ENCODE measurements around the gene CACFD1. TPM values are rescaled to one million over a fixed set of nuclear protein-coding genes. Genes with fewer than 3 reads are reported as not detected.

CACFD1 gene
- total and polyA plus RNA-seq, 2 experiments from 2014 or later: 5.8 to 18.2 TPM

DNA sequence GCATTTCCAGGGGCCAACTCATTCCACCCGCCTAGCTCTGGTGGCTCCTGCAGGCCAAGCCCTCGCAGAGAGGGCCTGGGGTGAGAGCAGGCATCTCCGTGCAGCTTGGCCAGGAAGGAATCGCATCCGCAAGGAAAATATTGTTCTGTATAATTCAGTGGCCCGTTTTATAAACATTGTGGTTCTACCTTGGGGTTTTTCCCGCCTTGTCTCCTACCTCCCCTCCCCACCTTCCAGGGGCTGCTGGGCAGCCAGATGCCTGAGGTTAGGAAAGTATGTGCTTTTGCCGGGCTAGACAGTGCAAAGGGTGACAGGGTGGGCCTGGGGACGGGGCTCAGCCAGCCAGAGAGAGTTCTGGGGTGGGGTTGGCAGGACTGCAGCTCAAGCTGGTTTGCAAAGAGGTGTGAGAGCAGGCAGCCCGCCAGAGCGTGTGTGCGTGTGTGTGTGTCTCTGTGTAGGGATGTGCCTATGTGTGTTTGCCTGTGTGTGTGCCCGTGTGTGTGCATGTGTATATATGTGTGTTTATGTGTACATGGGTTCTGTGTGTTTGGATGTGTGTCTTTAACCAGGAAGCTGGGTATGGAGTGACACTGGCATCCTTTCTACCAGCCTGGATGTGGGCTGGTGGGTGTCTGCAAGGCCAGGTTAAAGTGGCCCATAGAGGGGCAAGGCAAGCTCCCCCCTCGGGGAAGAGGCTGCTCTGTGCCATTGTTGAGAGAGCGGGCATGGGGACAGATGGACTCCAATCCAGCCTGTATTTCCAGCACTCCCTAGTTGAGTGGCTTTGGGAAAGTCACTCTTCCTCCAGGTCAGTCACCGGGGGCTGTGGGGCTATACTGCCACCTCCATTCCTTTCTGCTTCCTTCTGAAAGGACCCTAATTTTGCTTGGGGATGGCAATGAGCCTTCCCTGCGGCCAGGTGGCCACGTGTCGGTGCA is 29.7 kb downstream of the CACFD1 start:
- H3K27ac ChIP-seq (ENCODE audit: low read depth): no peak overlapping the region
- H3K4me1 ChIP-seq (ENCODE audit: insufficient read depth): no peaks in the 10 kb centered on the region; the same call in 1 of the 2 replicates
- Mint-ChIP-seq H3K4me3 (no peak overlapping the region), H3K4me1 (no peaks in the 10 kb centered on the region), H3K9me3 (no peaks in the 10 kb centered on the region; the same call in 2 of the 3 replicates), H3K36me3 (ENCODE audit: low read depth) (no peaks in the 10 kb centered on the region), H3K27ac (no peak overlapping the region), H3K27me3 (ENCODE audit: insufficient read depth, low read depth, poor library complexity) (peaks cover 9% of the 10 kb centered on the region)
- no peak overlapping the region for H3K4me3 ChIP-seq
- no peak for TF ChIP-seq ETS1 (IDR thresholded peaks at IDR 0.05)
- no peak for TF ChIP-seq POLR2AphosphoS5 (IDR thresholded peaks at IDR 0.05; ENCODE audit: low read depth)
- no peak for TF ChIP-seq NANOG (IDR thresholded peaks at IDR 0.05; ENCODE audit: borderline replicate concordance)
- TF ChIP-seq STAT1 (IDR thresholded peaks at IDR 0.05; ENCODE audit: unreplicated experiment): no peak
- TF ChIP-seq, protein P1, sequence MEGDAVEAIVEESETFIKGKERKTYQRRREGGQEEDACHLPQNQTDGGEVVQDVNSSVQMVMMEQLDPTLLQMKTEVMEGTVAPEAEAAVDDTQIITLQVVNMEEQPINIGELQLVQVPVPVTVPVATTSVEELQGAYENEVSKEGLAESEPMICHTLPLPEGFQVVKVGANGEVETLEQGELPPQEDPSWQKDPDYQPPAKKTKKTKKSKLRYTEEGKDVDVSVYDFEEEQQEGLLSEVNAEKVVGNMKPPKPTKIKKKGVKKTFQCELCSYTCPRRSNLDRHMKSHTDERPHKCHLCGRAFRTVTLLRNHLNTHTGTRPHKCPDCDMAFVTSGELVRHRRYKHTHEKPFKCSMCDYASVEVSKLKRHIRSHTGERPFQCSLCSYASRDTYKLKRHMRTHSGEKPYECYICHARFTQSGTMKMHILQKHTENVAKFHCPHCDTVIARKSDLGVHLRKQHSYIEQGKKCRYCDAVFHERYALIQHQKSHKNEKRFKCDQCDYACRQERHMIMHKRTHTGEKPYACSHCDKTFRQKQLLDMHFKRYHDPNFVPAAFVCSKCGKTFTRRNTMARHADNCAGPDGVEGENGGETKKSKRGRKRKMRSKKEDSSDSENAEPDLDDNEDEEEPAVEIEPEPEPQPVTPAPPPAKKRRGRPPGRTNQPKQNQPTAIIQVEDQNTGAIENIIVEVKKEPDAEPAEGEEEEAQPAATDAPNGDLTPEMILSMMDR (conservative IDR thresholded peaks at IDR 0.05; ENCODE audit: low read depth in 2 of 2): no peak
- 0 out of 2 replicates have a peak, but pooled peaks cover 2% of the 10 kb centered on the region for H3F3A ChIP-seq (replicated peaks; ENCODE audit: low read depth)
- H3K27me3 ChIP-seq (ENCODE audit: insufficient read depth): no peaks in the 10 kb centered on the region
- no peaks in the 10 kb centered on the region for H3K79me2 ChIP-seq (replicated peaks; ENCODE audit: insufficient read depth)
- H3K9me2 ChIP-seq (ENCODE audit: insufficient read depth): no peaks in the 10 kb centered on the region
- H3K4me2 ChIP-seq: no peak overlapping the region
- no peak overlapping the region for H2AFZ ChIP-seq
- no peak for ATAC-seq
- no peak for DNase-seq (ENCODE audit: low spot score)
- H3K36me3 ChIP-seq (ENCODE audit: insufficient read depth): no peaks in the 10 kb centered on the region
- H4K20me1 ChIP-seq (replicated peaks; ENCODE audit: insufficient read depth): no peaks in the 10 kb centered on the region

GRCh38 chr9:133490201-133490681 is 30.5 kb downstream of the CACFD1 start:
- H3K4me1 Mint-ChIP-seq: no peaks in the 10 kb centered on the region
- TF ChIP-seq EZH2phosphoT487 (IDR thresholded peaks at IDR 0.05; ENCODE audit: unreplicated experiment) (no peak), EZH2 (IDR thresholded peaks at IDR 0.05; ENCODE audit: low read depth, unreplicated experiment) (no peak), POLR2AphosphoS5 (IDR thresholded peaks at IDR 0.05; ENCODE audit: low read depth) (no peak)
- Histone ChIP-seq H4K20me1 (replicated peaks; ENCODE audit: insufficient read depth) (no peaks in the 10 kb centered on the region), H3K4me1 (ENCODE audit: insufficient read depth) (no peaks in the 10 kb centered on the region), H3K4me2 (no peak overlapping the region), H3F3A (replicated peaks; ENCODE audit: low read depth) (peaks cover 2% of the 10 kb centered on the region; the same call in 1 of the 2 replicates), H3K27ac (ENCODE audit: low read depth) (no peak overlapping the region), H3K36me3 (ENCODE audit: insufficient read depth) (no peaks in the 10 kb centered on the region), H3K4me3 (no peak overlapping the region), H3K9me2 (ENCODE audit: insufficient read depth) (no peaks in the 10 kb centered on the region), H3K27me3 (ENCODE audit: insufficient read depth) (no peaks in the 10 kb centered on the region), H2AFZ (no peak overlapping the region), H3K79me2 (replicated peaks; ENCODE audit: insufficient read depth) (no peaks in the 10 kb centered on the region)
- no peaks in the 10 kb centered on the region for H3K36me3 Mint-ChIP-seq (ENCODE audit: low read depth)
- H3K4me3 Mint-ChIP-seq: no peak overlapping the region
- DNase-seq (ENCODE audit: low spot score) (no peak), ATAC-seq (no peak)
- no peaks in the 10 kb centered on the region; the same call in 2 of the 3 replicates for H3K9me3 Mint-ChIP-seq
- H3K27me3 Mint-ChIP-seq (ENCODE audit: insufficient read depth, low read depth, poor library complexity): peaks cover 9% of the 10 kb centered on the region
- H3K27ac Mint-ChIP-seq: no peak overlapping the region

All from GM23338 (cell line).